ENCODE data around the gene C3orf22. TPM values are rescaled to one million over a fixed set of nuclear protein-coding genes. Genes with fewer than 3 reads are reported as not detected.

C3orf22 gene, protein sequence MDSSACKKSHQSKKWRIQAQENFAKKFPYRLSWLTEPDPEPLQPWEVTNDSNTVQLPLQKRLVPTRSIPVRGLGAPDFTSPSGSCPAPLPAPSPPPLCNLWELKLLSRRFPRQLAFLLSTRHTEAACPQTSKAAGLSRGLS
- total RNA-seq (not detected in 2 replicates), polyA plus RNA-seq (not detected in 2 replicates), polyA minus RNA-seq (ENCODE audit: low replicate concordance) (not detected in 2 replicates)
- not detected in 2 replicates for polyA plus RNA-seq (2012)

DNA sequence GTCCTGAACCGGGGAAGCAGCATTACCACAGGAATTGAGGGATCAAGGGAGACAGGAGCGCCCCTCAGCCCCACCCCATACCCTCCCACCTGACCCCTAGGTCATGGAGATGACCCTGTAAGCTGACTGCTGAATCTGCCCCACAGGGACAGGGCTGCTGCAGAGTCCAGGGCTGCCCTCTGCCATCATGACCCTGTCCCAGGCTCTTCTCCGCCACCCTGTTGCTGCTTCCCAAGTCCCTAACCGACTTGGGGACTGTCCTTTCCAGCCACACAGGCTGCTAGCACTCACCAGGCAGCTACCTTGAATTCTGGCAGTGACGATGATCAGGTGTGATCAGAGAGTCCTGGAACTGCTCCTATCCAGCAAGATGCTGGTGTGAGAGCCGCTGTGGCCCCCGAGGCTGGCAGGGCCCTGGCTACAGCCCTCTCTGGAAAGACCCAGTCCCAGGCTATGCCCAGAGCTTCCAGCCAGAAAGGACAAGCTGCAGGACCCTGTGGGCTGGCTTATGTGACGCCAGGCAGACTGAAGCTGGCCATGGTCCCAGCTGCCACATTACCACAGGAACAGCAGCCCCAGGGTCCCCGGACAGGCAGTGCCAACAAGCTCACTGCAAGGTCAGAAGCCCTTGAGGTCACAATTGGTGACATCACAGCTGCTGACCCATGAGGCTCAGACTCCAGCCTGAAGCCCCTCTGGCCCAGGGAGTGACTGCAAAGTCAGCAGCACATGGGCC lies at the start of gene C3orf22:
Gene C3orf22 (minus strand): TSS at position 597 of the 736 bp plus-strand sequence. CDS start 5,542 bp downstream, outside the sequence.
- DNase-seq (ENCODE audit: low read depth in 2 of 2) = no peak
- H3K36me3 ChIP-seq (ENCODE audit: control insufficient read depth, insufficient read depth, low read length) = no peaks in the 10 kb centered on the region
- no peak within 1 kb of the TSS for H3K27ac ChIP-seq (ENCODE audit: insufficient read depth, low read length)
- H3K9ac ChIP-seq (ENCODE audit: insufficient read depth, low read length) = no peak within 1 kb of the TSS
- H3K4me1 ChIP-seq (ENCODE audit: control insufficient read depth, extremely low read depth, insufficient read depth, low read length) = no peaks in the 10 kb centered on the region
- H4K20me1 ChIP-seq (ENCODE audit: control insufficient read depth, extremely low read depth, insufficient read depth, low read length) = no peaks in the 10 kb centered on the region
- no peak for TF ChIP-seq EZH2 (IDR thresholded peaks at IDR 0.05; ENCODE audit: low read length, missing control alignments)
- TF ChIP-seq, protein P1, sequence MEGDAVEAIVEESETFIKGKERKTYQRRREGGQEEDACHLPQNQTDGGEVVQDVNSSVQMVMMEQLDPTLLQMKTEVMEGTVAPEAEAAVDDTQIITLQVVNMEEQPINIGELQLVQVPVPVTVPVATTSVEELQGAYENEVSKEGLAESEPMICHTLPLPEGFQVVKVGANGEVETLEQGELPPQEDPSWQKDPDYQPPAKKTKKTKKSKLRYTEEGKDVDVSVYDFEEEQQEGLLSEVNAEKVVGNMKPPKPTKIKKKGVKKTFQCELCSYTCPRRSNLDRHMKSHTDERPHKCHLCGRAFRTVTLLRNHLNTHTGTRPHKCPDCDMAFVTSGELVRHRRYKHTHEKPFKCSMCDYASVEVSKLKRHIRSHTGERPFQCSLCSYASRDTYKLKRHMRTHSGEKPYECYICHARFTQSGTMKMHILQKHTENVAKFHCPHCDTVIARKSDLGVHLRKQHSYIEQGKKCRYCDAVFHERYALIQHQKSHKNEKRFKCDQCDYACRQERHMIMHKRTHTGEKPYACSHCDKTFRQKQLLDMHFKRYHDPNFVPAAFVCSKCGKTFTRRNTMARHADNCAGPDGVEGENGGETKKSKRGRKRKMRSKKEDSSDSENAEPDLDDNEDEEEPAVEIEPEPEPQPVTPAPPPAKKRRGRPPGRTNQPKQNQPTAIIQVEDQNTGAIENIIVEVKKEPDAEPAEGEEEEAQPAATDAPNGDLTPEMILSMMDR (conservative IDR thresholded peaks at IDR 0.05 in 1 of 2, IDR thresholded peaks at IDR 0.05 in 1 of 2; ENCODE audit: low read depth in 1 of 2, low read length in 2 of 2) = no peak
- peaks cover 8% of the 10 kb centered on the region for H3K27me3 ChIP-seq (ENCODE audit: control insufficient read depth, insufficient read depth, low read length)
- no peak within 1 kb of the TSS for H3K4me3 ChIP-seq (replicated peaks in 1 of 4; ENCODE audit: control extremely low read depth in 1 of 4, insufficient read depth in 1 of 4, low read depth in 3 of 4, low read length in 4 of 4)
- H3K4me2 ChIP-seq (ENCODE audit: extremely low read depth, insufficient read depth, low read length) = no peak within 1 kb of the TSS
- no peak within 1 kb of the TSS for H2AFZ ChIP-seq (ENCODE audit: low read length)
- no peaks in the 10 kb centered on the region for H3K79me2 ChIP-seq (ENCODE audit: control insufficient read depth, insufficient read depth, low read length)
- H3K9me3 ChIP-seq (ENCODE audit: control insufficient read depth, insufficient read depth, low read depth, low read length) = no peaks in the 10 kb centered on the region

DNA sequence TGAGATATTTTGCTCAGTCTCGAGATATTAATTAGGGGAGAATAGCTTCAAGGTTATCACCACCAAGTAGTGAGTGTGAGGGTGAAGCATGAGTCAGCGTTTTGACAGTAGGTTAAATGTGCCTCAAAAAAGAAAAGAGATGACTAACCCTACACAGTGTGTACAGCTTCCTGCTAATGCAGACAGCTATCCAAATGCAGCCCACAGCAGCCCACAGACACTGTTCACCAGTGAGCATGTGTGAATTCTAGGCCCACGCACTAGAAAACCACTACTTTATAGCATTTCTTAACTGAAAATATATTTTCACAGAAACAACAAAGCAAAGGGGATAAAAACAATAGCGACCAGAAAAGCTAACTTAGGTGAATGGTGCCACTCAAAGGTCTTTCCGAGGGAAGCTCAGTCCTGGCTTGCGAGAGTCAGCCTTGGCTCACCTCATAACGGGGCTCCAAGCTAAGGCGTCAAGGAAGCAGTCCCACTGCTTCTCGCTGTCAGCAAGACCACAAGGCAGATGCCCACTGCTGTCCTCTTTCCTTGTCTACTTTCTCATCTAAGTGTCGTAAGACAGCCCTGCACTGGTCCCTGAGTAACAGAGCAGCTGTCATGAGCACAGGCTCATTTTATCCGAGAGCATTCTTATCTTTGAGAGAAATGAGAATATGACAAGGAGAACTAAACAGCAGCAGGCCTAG lies 48.6 kb upstream of the C3orf22 start:
- Histone ChIP-seq H3K27me3 (ENCODE audit: control insufficient read depth, insufficient read depth, low read length) (no peaks in the 10 kb centered on the region), H2AFZ (ENCODE audit: low read length) (no peak overlapping the region), H3K9me3 (ENCODE audit: control insufficient read depth, insufficient read depth, low read depth, low read length) (no peaks in the 10 kb centered on the region), H3K36me3 (ENCODE audit: control insufficient read depth, insufficient read depth, low read length) (peaks cover 2% of the 10 kb centered on the region), H3K9ac (ENCODE audit: insufficient read depth, low read length) (no peak overlapping the region), H3K79me2 (ENCODE audit: control insufficient read depth, insufficient read depth, low read length) (no peaks in the 10 kb centered on the region), H3K4me2 (ENCODE audit: extremely low read depth, insufficient read depth, low read length) (no peak overlapping the region), H3K4me1 (ENCODE audit: control insufficient read depth, extremely low read depth, insufficient read depth, low read length) (peaks cover 2% of the 10 kb centered on the region), H3K27ac (ENCODE audit: insufficient read depth, low read length) (no peak overlapping the region), H4K20me1 (ENCODE audit: control insufficient read depth, extremely low read depth, insufficient read depth, low read length) (no peaks in the 10 kb centered on the region), H3K4me3 (replicated peaks in 1 of 4; ENCODE audit: control extremely low read depth in 1 of 4, insufficient read depth in 1 of 4, low read depth in 3 of 4, low read length in 4 of 4) (no peak overlapping the region)
- TF ChIP-seq, protein P1 (conservative IDR thresholded peaks at IDR 0.05 in 1 of 2, IDR thresholded peaks at IDR 0.05 in 1 of 2; ENCODE audit: low read depth in 1 of 2, low read length in 2 of 2) = no peak
- TF ChIP-seq EZH2 (IDR thresholded peaks at IDR 0.05; ENCODE audit: low read length, missing control alignments) = no peak
- peak; percentile 51 to 81 for DNase-seq (ENCODE audit: low read depth in 2 of 2)

DNA sequence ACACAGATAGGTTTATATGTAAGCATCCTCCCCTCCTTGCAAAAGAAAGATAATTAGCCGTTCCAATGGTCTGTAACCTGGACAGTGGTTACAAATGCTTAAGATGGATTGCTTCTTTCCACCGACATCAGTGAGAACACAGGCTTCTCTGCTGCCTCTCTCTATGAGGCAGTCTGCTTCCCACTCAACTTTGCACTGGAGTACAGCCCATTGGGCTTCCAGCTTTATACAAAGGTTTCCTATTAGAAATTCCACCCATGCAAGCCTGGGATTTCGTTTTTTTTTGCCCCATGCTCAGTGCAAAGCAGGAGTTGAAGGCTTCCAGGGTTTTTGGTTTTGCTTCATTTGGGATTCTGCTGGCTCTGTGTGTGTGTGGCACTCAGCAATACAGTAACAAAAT lies 47.3 kb upstream of the C3orf22 start:
- peak in 1 of 2 donors; percentile 10 for DNase-seq (ENCODE audit: low read depth in 2 of 2)
- peaks cover 2% of the 10 kb centered on the region for H3K4me1 ChIP-seq (ENCODE audit: control insufficient read depth, extremely low read depth, insufficient read depth, low read length)
- TF ChIP-seq, protein P1 (conservative IDR thresholded peaks at IDR 0.05 in 1 of 2, IDR thresholded peaks at IDR 0.05 in 1 of 2; ENCODE audit: low read depth in 1 of 2, low read length in 2 of 2) = no peak
- no peak for TF ChIP-seq EZH2 (IDR thresholded peaks at IDR 0.05; ENCODE audit: low read length, missing control alignments)
- H3K9ac ChIP-seq (ENCODE audit: insufficient read depth, low read length) = no peak overlapping the region
- H2AFZ ChIP-seq (ENCODE audit: low read length) = no peak overlapping the region
- H3K27me3 ChIP-seq (ENCODE audit: control insufficient read depth, insufficient read depth, low read length) = no peaks in the 10 kb centered on the region
- H3K4me2 ChIP-seq (ENCODE audit: extremely low read depth, insufficient read depth, low read length) = no peak overlapping the region
- H3K9me3 ChIP-seq (ENCODE audit: control insufficient read depth, insufficient read depth, low read depth, low read length) = no peaks in the 10 kb centered on the region
- H3K36me3 ChIP-seq (ENCODE audit: control insufficient read depth, insufficient read depth, low read length) = peaks cover 2% of the 10 kb centered on the region
- H4K20me1 ChIP-seq (ENCODE audit: control insufficient read depth, extremely low read depth, insufficient read depth, low read length) = no peaks in the 10 kb centered on the region
- no peak overlapping the region for H3K27ac ChIP-seq (ENCODE audit: insufficient read depth, low read length)
- no peaks in the 10 kb centered on the region for H3K79me2 ChIP-seq (ENCODE audit: control insufficient read depth, insufficient read depth, low read length)
- H3K4me3 ChIP-seq (replicated peaks in 1 of 4; ENCODE audit: control extremely low read depth in 1 of 4, insufficient read depth in 1 of 4, low read depth in 3 of 4, low read length in 4 of 4) = no peak overlapping the region
